ENCODE measurements around the gene LAMA3.

The LAMA3 gene

DNA sequence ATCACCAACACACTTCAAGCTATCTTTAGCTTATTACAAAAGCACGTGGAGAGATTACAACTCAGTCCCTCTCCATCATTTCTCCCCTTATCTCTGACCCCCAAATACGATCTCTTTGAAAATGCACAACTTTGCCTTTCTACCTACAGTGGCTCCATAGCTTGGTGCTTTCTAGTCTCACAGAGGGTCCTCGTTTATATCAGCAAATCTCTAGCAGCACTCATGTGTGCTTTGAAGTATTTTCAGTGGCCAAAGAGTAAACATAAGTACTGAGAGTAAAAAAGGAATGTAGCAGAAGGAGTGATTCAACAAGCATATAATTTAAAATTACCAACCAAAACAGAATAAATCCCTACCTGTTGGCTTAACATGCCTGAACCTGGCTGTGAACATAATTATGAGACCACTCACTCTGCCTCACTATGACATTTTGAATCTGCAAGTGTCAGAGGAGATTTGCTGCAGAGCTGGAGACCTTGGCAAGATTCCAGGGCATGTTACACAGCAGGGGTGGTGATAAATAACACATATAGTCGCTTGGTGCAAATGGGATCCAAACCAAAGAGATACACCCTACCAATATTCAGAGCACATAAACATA lies 54.6 kb downstream of the LAMA3 start:
- TF ChIP-seq CTCF (IDR thresholded peaks at IDR 0.05; ENCODE audit: borderline replicate concordance, control extremely low read depth, extremely low read depth, insufficient read depth, missing control alignments), result no peak
- no peak for DNase-seq (ENCODE audit: low spot score)
- in situ Hi-C loops (cut with MboI; ENCODE audit: low sequenced_read_pairs, unreplicated experiment), result no loop called here

- DNase-seq (ENCODE audit: low spot score), result no peak
- no peak for TF ChIP-seq CTCF (IDR thresholded peaks at IDR 0.05; ENCODE audit: borderline replicate concordance, control extremely low read depth, extremely low read depth, insufficient read depth, missing control alignments)
- in situ Hi-C loops (cut with MboI; ENCODE audit: low sequenced_read_pairs, unreplicated experiment), result no loop called here
Observed at GRCh38 chr18:23745366-23745765, 56.1 kb downstream of the LAMA3 start.

GRCh38 chr18:23746851-23747250 lies 57.6 kb downstream of the LAMA3 start:
- no peak for TF ChIP-seq CTCF (IDR thresholded peaks at IDR 0.05; ENCODE audit: borderline replicate concordance, control extremely low read depth, extremely low read depth, insufficient read depth, missing control alignments)
- DNase-seq (ENCODE audit: low spot score), result no peak
- in situ Hi-C loops (cut with MboI; ENCODE audit: low sequenced_read_pairs, unreplicated experiment), result no loop called here

DNA sequence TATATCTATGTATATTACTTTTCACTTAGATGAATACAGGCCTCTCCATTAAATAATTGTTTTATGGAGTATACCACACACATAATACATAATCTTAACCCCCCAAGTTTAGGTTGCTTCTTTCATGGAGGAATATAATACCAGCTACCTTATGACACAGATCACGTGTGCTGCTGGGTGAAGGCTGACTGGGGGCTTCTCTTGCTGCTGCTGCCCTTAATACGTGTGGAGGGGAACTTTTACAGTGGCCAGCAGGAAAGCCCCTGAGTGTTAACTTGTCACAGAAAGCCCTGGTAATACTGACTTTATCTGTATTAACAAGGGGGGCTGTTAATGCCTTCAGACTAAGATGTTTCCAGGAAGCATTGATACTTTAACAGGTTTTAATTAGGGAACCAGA lies 63.1 kb downstream of the LAMA3 start:
- DNase-seq (ENCODE audit: low spot score), result no peak
- in situ Hi-C loops (cut with MboI; ENCODE audit: low sequenced_read_pairs, unreplicated experiment), result no loop called here
- no peak for TF ChIP-seq CTCF (IDR thresholded peaks at IDR 0.05; ENCODE audit: borderline replicate concordance, control extremely low read depth, extremely low read depth, insufficient read depth, missing control alignments)

GRCh38 chr18:23752796-23753195 lies 63.5 kb downstream of the LAMA3 start:
- DNase-seq (ENCODE audit: low spot score), result no peak
- TF ChIP-seq CTCF (IDR thresholded peaks at IDR 0.05; ENCODE audit: borderline replicate concordance, control extremely low read depth, extremely low read depth, insufficient read depth, missing control alignments), result no peak
- in situ Hi-C loops (cut with MboI; ENCODE audit: low sequenced_read_pairs, unreplicated experiment), result no loop called here

DNA sequence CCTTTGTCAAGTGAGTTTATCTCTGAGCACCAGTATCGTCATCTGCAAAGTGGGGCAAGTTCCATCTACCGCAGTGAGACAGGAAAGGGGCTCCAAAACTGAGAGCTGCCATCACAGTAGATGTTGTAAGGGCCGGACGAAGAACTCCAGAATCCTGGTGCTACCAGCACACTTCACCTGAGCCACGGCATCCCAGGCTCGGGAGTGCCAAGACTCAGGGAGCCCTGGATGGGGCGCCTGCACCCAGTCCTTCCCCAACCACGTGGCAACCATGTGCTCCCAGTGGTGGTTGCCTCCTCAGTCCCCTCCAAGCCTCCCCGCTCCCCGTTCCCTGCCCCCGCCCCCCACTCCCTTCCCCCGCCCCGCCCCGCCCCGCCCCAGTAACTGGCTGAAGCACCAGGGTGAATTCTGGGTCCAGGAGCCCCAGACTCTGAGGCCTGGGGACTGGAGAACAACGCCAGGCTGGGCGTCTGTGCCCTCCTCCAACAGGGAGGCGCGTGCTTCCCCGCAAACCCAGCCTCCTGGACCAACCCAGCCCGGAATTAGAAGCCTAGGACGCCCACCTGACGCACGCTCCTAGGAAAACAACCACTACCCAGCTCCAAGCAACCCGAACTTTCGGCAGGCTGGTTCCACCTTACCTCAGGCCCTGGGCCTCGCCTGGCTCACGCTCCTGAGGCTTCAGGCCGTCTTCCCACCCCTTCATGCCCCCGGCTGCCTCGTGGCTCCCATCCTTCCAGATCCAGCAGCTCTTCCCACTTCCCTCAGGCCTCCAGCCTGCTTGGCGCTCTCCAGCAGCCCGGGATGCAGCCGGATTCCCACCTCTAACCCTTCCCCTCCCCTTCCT lies 67.6 kb downstream of the LAMA3 start:
- in situ Hi-C loops (cut with MboI; ENCODE audit: low sequenced_read_pairs, unreplicated experiment), result no loop called here
- no peak for TF ChIP-seq CTCF (IDR thresholded peaks at IDR 0.05; ENCODE audit: borderline replicate concordance, control extremely low read depth, extremely low read depth, insufficient read depth, missing control alignments)
- DNase-seq (ENCODE audit: low spot score), result no peak
